Hepatocyte (in vitro differentiated cells): ENCODE data around the gene BLID. TPM values are rescaled to one million over a fixed set of nuclear protein-coding genes. Genes with fewer than 3 reads are reported as not detected.

Experiments used
- DNase-seq: peaks from one replicate; pipeline ENCODE4 v3.0.0-alpha.2; 2016; ENCODE audit warnings: low spot score
- H2AFZ ChIP-seq: fragments of 200-600 bp; sonication (generic); 2 replicates; pipeline ENCODE4 v1.6.0; 2016; ENCODE audit warnings: antibody characterized with exemption, mild to moderate bottlenecking
- H3K27ac ChIP-seq: fragments of 200-600 bp; sonication (generic); 2 replicates; pipeline ENCODE4 v1.5.1; 2016; ENCODE audit warnings: mild to moderate bottlenecking
- H3K27me3 ChIP-seq: fragments of 200-600 bp; sonication (generic); 2 replicates; pipeline ENCODE4 v1.6.1; 2016
- H3K36me3 ChIP-seq: fragments of 200-600 bp; sonication (generic); replicated peaks from 2 replicates; pipeline ENCODE4 v1.5.1; 2016; ENCODE audit warnings: low read depth; ENCODE audit not compliant: insufficient read depth
- H3K4me1 ChIP-seq: fragments of 200-600 bp; sonication (generic); 2 replicates; pipeline ENCODE4 v1.5.1; 2016; ENCODE audit warnings: mild to moderate bottlenecking, moderate library complexity; ENCODE audit not compliant: insufficient read depth
- H3K4me2 ChIP-seq: fragments of 200-600 bp; sonication (generic); 2 replicates; pipeline ENCODE4 v1.6.0; 2016
- H3K4me3 ChIP-seq: fragments of 200-600 bp; sonication (generic); 2 replicates; pipeline ENCODE4 v1.5.1; 2016; ENCODE audit warnings: mild to moderate bottlenecking
- H3K79me2 ChIP-seq: fragments of 200-600 bp; sonication (generic); 2 replicates; pipeline ENCODE4 v1.6.0; 2017; ENCODE audit warnings: mild to moderate bottlenecking
- H3K9me2 ChIP-seq: fragments of 200-600 bp; sonication (generic); replicated peaks from 2 replicates; pipeline ENCODE4 v1.6.0; 2017; ENCODE audit warnings: mild to moderate bottlenecking; ENCODE audit not compliant: insufficient read depth
- H3K9me3 ChIP-seq: fragments of 200-600 bp; sonication (generic); 2 replicates; pipeline ENCODE4 v1.5.1; 2016; ENCODE audit warnings: low read depth, mild to moderate bottlenecking
- H4K20me1 ChIP-seq: fragments of 200-600 bp; sonication (generic); 2 replicates; pipeline ENCODE4 v1.6.0; 2016; ENCODE audit warnings: mild to moderate bottlenecking; ENCODE audit not compliant: insufficient read depth, poor library complexity, severe bottlenecking
- CTCF ChIP-seq: fragments of 200-600 bp; sonication (generic); IDR thresholded peaks from 2 replicates; pipeline ENCODE4 v1.5.1; 2016; ENCODE audit warnings: antibody characterized with exemption, mild to moderate bottlenecking; ENCODE audit not compliant: poor library complexity
- EZH2 ChIP-seq: fragments of 200-600 bp; sonication (generic); IDR thresholded peaks from 2 replicates; pipeline ENCODE4 v1.6.1; 2016; ENCODE audit warnings: antibody characterized with exemption, mild to moderate bottlenecking, borderline replicate concordance
- EZH2phosphoT487 ChIP-seq: fragments of 200-600 bp; sonication (generic); IDR thresholded peaks from one replicate; pipeline ENCODE4 v1.6.1; 2018; ENCODE audit warnings: antibody characterized with exemption, mild to moderate bottlenecking, low read depth, moderate library complexity; ENCODE audit not compliant: unreplicated experiment, severe bottlenecking
- WGBS: methylation state at CpG from one replicate; pipeline ENCODE4 v1.1.6; 2016; ENCODE audit warnings: low lambda C conversion rate; ENCODE audit errors: missing lambda C conversion rate; 5-methylcytosine and 5-hydroxymethylcytosine counted together
- polyA plus RNA-seq: library from polyadenylated mRNA; unstranded; fragments of >200 nt; fragmentation: Nextera tagmentation; extraction: Ambion mirVana; gene quantifications from 2 replicates; pipeline ENCODE4 v1.2.1, GENCODE V29; 2016
- total RNA-seq: library from RNA; depleted of rRNA; stranded (reverse); fragments of >200 nt; gene quantifications from 2 replicates; pipeline ENCODE4 v1.2.3, GENCODE V29; 2014

Gene BLID
- total and polyA plus RNA-seq, 2 experiments from 2014 or later: 0.41 to 2.3 TPM

- Histone ChIP-seq H3K9me3 (no peaks in the 10 kb centered on the region), H3K4me1 (peaks cover 6% of the 10 kb centered on the region), H3K9me2 (no peaks in the 10 kb centered on the region), H3K27ac (no peak overlapping the region), H3K4me2 (no peak overlapping the region), H3K27me3 (no peaks in the 10 kb centered on the region), H3K4me3 (no peak overlapping the region), H3K36me3 (no peaks in the 10 kb centered on the region), H2AFZ (no peak overlapping the region), H3K79me2 (no peaks in the 10 kb centered on the region), H4K20me1 (no peaks in the 10 kb centered on the region)
- 83% methylated on average over 3 of the region's 3 CpGs for WGBS
- no peak for DNase-seq
- no peak for TF ChIP-seq CTCF
- no peak for TF ChIP-seq EZH2
- no peak for TF ChIP-seq EZH2phosphoT487
Measured at GRCh38 chr11:122123263-122123929, 7.4 kb upstream of the BLID start.

- Histone ChIP-seq H4K20me1 (no peaks in the 10 kb centered on the region), H3K79me2 (no peaks in the 10 kb centered on the region)
- 47% methylated on average over 2 of the region's 2 CpGs for WGBS
Measured at GRCh38 chr11:122122179-122122578, 6.2 kb upstream of the BLID start.

GRCh38 chr11:122120096-122120495, 4.1 kb upstream of the BLID start:
- Histone ChIP-seq H3K9me2 (no peaks in the 10 kb centered on the region), H3K4me3 (no peak overlapping the region), H3K9me3 (no peaks in the 10 kb centered on the region), H3K36me3 (no peaks in the 10 kb centered on the region), H4K20me1 (no peaks in the 10 kb centered on the region), H3K27me3 (no peaks in the 10 kb centered on the region), H2AFZ (no peak overlapping the region), H3K79me2 (no peaks in the 10 kb centered on the region), H3K4me2 (no peak overlapping the region), H3K27ac (no peak overlapping the region), H3K4me1 (peaks cover 10% of the 10 kb centered on the region)
- WGBS: 76% methylated on average over 6 of the region's 6 CpGs
- no peak for DNase-seq
- TF ChIP-seq EZH2 (no peak), EZH2phosphoT487 (no peak), CTCF (no peak)

More at GRCh38 chr11:122122179-122122578, 6.2 kb upstream of the BLID start:
- H3K27ac ChIP-seq: no peak overlapping the region
- H3K9me2 ChIP-seq: no peaks in the 10 kb centered on the region
- H3K4me2 ChIP-seq: no peak overlapping the region
- DNase-seq: no peak
- H3K9me3 ChIP-seq: no peaks in the 10 kb centered on the region
- TF ChIP-seq EZH2phosphoT487 (no peak), CTCF (no peak), EZH2 (no peak)
- no peaks in the 10 kb centered on the region for H3K36me3 ChIP-seq
- H3K27me3 ChIP-seq: no peaks in the 10 kb centered on the region
- H3K4me3 ChIP-seq: no peak overlapping the region
- peaks cover 6% of the 10 kb centered on the region for H3K4me1 ChIP-seq
- H2AFZ ChIP-seq: no peak overlapping the region

GRCh38 chr11:122116591-122116990, 576 bp upstream of the BLID start:
- no peak overlapping the region for H3K4me2 ChIP-seq
- H3K27ac ChIP-seq: no peak overlapping the region
- no peak for DNase-seq
- no peaks in the 10 kb centered on the region for H3K9me2 ChIP-seq
- H4K20me1 ChIP-seq: no peaks in the 10 kb centered on the region
- no peak overlapping the region for H3K4me3 ChIP-seq
- no peak for TF ChIP-seq EZH2phosphoT487
- TF ChIP-seq CTCF: no peak
- TF ChIP-seq EZH2: no peak
- H3K27me3 ChIP-seq: no peaks in the 10 kb centered on the region
- H2AFZ ChIP-seq: no peak overlapping the region
- peaks cover 10% of the 10 kb centered on the region for H3K4me1 ChIP-seq
- no peaks in the 10 kb centered on the region for H3K36me3 ChIP-seq
- H3K79me2 ChIP-seq: no peaks in the 10 kb centered on the region
- no peaks in the 10 kb centered on the region for H3K9me3 ChIP-seq
